Activated T-helper 9 cell treated with anti-CD3 and anti-CD28 coated beads, Interleukin-2, amount 50 U/mL, for 16 hours (primary cell): ENCODE measurements around the gene C20orf204.

Experiments
- DNase-seq: peaks from one replicate; pipeline ENCODE4 v3.0.0-alpha.2; 2020; ENCODE audit warnings: low read depth

Gene C20orf204

DNA sequence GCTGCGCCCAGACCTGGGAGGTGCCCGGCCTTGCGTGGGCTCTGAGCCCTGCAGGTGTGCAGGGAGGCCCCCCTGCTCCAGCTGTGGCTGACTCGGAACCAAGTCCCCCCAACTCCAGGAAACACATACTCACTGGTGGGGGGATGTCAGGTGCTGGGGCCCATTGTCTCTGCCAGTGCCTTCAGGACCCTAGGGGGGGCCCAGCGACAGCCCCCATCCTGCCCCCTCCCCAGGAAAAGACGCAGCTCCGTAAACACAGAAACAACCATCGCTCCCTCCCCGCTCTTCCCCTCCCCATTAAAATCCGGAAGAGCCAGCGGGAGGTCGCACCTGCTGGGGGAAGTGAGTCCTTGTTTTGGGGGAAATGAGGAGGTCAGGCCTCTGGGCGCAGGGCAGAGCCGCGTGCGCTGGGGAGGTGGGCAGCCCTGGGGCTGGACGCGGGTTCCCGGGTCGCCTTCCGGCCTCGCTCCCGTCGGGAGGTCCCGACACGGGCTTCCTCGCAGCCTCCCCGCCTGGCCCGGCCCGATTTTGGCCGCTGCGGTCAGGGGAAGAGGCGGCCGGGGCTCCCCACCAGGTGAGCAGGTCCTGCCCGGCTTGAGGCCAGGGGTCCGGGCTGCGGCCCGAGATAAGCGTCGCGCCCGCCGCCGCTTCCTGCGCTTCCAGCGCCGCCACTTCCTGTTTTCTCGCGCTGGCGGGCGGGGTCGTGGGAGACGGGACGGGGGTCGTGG lies 6.2 kb downstream of the C20orf204 start:
- no peak for DNase-seq

DNA sequence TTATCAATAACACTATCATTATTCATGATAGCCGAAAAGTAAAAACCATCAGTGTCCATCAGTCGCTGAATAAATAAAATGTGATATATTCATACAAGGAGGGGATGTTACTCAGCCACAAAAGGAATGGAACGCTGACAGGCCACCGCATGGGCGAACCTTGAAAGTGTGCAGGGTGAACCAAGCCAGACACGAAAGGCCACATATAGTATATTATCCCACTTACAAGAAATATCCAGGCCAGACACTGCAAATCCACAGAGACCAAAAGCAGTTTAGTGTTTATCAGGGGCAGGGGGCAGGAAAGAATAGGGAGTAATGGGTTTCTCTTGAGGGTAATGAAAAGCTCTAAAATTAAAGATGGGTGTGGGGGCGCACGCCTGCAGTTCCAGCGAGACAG lies 7.8 kb downstream of the C20orf204 start:
- no peak for DNase-seq

DNA sequence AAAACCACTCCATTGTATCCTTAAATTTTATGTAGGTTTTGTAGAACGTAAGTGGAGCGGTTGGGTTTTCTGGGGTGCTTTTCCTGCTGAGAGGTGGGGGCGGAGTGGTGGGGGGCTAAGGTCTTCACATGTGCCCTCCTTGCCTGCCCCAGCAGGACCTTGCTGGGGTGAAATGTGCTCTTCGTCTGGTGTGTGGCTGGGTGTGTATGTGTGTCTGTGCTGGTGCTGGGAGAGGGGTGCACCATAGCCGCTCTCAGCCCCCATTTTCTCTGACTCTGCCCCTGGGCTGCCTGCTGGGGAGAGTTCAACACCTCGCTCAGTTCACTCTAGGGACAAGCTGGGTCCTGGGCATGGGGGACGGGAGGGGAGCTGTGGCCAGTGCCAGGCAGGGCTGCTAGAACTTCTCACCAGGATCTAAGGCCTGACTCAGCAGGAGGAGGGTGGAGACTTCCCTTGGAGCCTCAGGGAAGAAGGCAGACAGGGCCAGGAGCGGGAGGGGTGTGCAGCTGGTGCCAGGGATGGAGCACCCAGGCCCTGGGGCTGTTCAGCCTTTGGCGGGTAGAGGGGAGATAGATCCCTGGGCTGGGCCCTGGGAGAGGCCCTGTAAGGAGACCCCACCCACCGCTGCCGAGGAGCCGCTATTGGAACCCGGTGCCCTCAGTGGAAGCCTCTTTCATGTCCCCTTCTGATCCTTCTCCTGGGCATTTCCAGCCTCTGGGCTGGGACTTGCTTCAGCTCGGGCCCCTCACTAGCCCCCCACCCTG lies 8.7 kb downstream of the C20orf204 start:
- DNase-seq, result no peak

DNA sequence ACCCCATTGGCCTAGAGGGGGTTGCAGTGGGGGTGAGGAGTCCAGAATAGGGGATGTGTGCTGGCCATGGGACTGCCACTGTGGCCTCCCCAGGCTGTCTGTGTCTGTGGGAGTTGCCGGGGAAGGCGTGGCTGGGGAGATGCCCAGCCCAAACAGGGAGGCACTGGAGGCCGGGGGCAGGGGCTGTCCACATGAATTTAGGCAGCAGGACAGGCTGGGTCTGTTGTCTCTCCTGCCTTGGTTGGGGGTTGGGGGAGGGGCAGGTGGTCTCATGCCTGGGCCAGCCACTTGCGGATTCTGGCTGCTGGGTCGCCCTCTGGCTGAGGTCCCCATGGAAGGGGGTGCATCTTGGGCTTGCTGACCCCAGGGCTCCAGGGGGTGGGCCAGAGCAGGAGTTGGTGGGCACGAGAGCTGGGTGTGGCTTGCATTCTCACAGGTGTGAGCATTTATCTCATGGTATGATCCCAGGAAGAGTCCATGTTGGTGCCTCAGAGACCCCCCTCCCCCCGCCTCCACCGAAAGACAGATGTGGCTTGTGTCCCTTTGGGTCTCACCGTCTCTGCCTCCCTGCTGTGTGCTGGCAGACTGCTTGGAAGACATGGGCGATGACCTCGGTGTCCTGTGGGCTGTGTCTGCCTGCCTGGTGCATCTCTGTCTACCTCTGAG lies 9.5 kb downstream of the C20orf204 start:
- DNase-seq, result no peak

DNA sequence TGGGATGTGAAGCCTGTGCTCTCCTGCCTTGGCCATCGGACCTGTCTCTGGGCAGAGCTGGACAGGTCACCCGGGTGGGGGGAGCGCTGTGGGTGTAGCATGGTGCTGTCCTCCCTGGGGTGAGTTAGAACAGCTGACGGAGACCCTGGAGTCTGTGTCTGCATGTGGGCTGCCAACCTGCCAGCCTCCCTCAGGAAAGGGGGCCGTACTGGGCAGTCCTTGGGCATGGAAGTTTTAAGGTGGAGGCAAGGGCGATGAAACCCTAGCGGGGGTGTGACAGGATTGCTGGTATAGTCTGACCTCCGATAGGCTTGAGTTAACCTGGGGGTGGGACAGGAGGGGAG lies 11.0 kb downstream of the C20orf204 start:
- no peak for DNase-seq

DNA sequence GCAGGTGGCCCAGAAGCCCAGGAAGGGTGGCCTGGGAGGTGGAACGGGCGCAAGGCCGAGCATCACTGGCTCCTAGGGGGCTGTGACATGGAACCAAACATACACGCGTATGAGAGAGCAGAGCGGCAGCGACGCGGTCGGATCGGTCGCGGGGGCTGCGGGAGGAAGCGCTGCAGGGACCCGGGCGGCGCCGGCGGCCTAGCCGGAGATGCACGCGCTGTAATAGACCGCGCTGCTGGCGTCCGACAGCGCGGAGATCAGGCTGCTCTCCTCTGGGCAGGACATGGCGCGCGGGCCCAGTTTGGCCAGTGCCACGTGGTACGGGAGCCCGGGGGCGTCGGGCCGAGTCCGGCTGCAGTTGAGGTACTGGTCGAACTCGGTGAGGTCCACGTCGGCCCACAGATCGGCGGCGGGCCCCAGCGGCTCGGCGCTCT lies 12.0 kb downstream of the C20orf204 start:
- no peak for DNase-seq

DNA sequence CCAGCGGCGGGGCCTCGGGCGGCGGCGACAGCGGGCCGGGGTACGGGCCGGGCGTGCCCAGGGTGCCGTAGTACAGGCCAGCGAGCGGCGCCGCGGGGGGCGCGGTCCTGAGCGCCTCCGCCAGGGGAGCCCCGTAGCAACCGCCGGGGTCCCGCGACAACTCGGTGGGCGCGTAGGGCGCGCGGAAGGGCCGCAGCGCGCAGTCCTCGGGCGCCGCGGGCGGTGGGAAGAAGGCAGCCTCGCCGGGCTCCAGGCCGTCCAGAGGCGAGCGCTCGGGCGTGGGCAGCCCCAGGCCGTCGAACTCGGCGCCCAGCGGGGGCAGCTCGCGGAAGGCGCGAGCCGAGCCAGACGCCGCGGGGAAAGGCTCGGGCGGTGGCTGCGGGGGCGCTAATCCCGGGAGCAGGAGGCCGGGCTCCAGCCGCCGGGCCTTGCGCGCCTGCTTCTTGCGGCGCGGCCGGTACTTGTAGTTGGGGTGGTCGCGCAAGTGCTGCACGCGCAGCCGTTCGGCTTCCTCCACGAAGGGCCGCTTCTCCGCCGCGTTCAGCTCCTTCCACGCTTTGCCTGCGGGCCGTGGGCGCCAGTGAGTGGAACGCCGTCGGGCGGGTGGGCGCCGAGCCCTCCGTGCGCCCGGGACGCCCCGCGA lies 12.5 kb downstream of the C20orf204 start:
- DNase-seq, result no peak

DNA sequence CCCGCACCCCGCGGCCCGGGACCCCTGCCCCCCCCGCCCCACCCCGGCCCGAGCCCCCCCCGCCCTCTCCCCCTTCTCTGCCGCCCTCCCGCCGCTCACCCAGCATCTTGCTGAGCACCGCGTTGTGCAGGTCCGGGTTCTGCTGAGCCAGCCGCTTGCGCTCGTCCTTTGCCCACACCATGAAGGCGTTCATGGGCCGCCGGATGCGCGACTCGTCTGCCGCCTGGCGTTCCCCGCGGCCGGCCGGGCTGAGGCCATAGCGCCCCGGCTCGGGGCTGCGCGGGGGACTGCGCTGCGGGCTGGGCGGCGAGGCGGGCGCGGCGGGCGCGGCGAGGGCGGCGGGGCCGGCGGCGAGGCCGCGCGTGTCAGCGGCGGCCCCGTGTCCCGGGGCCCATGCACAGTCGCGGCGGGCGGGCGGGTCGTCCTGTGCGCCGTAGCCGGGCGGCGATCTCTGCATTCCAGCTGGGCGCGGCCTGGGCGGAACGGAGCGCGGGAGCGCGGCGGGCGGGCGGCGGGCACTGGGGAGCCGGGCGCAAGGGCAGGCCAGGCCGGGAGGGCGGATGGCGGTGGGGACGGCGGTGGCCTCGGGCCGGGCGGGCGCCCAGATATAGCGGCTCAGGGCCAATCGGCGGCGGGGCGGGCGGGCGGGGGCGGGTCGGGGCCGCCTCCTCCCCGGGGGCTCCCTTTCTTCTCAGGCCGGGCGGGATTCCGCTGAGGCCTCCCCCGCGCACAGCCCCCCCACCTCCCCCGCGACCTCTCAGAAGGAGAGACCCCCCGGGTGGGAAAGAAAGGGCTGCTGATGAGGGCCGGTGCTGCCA lies 13.3 kb downstream of the C20orf204 start, which contains the start of gene SOX18:
SOX18 (minus strand) TSS at position 580 of the 818 bp plus-strand sequence; CDS start at position 457, 123 bp downstream.
- DNase-seq, result no peak

DNA sequence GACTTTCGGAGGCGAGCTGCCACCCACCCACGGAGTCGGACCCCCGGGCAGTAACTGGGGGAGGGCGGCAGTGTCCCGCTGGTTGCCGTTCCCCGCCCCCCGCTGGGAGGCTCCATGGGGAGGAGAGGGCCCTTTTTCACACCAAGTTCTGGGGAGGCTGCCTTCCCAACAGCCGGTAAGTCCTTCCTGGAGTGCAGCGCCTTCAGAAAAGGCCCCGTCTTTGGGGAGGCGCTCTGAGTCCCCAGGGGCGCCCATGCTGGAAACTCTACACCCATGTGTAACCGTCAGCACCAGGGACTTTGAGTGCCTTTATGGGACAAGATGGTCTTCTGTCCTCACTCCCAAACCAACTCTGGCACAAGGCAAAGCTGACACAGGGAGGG lies 13.9 kb downstream of the C20orf204 start:
- DNase-seq, result no peak

DNA sequence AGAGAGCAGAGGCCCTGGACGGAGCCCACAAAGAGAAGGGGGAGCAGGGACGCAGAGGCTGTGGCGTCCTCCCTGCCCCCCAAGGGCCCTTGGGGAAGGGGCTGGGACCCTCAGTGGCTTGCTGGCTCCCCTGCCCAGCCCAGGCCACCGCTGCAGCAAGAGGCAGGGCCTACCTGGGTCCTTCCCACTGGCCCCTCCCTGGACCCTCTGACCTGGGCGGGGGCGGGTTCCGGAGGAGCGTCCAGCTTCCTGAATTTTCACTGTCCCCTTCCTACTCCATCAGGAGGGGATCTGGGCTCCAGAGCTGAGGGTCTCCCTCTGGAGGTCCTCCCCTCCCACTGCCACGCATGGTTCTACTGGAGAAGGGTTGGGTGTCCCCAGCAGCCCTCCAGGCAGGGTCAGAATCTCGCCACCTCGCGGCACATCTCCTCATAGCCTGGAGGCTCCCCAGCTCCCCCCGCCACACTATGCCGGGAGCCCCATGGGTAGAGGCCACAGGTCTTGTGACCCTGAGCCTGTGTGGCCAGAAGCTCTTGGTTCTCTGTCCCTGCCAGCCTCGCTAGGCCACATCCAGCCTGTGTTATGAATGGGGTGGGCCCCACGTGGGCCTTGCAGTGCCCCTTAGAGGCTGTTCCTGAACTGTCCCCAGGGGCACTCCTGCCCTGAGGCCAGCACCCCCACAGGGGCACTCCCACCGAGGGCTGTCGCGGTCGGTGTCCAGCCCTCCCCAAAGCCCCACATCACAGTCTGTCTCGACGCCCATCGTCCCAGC lies 14.5 kb downstream of the C20orf204 start:
- no peak for DNase-seq

DNA sequence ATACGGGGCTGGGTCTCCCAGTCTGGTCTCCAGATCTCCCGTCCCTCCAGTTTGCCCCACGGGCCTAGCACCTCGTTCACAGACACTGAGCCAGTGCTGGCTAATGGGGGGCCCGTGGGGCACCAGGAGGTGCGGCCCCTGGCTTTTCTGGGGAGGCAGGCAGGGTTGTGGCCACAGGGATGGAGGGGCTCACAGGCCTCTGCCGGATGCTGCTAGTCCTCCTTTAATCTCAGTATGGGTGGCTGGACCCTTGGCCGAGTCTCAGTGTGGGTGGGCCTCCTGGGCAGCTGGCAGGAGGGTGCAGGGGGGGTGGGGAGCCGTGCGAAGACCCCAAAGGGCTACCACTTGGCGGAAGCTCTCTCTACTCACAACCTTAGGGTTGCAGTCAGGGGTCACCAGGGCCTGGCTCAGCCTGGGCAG lies 15.1 kb downstream of the C20orf204 start:
- DNase-seq, result no peak

DNA sequence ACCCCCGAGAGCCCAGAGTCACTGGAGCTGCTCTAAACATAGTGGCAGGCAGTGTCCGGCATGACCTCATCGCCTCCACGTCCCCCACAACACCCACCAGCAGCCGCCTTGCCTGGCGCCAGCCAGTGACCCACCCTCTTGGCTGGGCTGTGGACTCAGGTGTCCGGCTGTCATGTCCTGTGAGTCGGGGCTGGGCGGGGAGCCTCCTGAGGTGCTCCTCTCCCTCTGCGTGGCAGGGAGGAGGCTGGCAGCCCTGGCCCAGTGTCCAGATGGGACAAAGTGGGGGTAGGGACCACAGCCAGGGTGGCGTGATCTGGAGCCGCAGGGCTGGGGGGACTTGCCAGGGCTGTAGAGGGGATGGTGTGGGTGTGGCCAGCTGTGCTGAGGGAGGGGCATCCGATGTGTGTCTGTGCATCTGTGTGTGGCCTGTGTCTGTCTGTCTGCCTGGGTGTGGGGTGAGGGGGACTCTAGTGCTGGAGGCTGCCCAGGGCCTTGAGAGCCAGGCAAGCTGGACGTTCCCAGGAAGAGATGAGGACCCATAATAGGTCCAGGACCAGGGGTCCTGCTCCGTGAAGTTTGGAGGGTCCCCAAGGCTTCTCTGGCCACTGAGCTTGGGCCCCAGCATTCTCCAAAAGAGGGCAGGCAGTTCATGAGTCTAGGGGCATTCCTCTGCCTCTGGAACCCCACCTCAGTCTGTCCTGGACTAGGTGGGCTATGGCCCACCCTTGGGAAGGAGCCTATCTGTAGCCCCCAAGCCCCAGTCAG lies 15.8 kb downstream of the C20orf204 start:
- DNase-seq, result no peak

DNA sequence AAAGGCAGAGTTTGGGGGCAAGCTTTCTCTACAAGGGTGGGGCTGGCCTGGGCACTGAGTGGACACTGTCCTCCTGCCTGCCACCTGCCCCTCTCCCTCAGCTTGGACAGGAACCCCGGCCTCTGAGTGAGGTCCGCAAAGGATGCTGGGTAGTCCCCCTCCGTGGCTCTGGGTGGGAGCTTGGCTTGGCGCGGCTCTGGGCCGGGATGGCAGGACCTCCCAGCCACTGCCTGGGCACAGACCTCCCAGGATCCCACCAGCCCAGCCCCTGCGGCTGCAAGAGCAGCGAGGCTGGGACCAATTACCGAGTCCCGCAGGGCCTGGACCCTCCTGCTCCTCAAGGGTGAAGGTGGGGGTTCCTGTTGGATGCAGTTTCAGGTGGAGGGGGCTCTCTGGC lies 16.3 kb downstream of the C20orf204 start:
- no peak for DNase-seq

DNA sequence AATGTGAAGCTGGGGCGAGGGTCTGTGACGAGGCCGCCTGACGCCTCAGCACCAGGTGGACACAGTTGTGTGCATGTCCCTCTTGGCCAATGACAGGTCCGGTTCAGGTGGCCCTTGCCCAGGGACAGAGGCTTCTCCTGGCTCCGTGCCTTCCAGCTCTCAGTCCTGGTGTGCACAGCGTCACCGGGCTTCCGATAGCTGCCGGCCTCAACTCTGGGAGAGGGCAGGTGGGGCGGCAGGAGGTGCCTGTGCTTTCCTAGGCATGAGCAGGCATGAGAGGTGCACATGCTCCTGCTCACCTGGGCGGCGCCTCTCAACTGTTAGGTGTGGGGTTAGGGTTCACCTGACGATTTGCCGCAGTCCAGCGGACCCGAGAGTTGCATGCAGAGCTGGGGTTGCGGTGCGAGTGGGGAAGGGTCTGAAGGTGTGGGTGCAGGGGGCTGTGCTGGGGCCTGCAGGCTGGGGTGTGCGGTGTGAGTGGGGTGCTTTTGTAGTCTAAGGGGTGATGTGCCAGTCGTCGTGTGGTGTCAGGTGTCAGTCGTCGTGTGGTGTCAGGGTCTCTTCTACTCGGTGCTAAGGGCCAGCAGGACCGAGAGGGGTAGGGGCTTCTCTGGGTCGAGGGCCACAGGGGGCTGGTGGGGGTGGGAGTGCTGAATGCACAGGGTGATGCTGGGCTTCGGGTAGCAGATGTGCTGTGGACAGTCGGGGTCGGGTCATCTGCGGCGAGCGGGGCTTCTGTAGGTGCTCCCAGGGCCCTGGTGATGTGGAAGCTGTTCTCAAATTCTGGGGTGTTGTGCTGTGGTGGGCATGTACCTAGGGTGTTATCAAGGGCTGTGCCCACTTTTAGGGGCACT lies 17.2 kb downstream of the C20orf204 start:
- no peak for DNase-seq

DNA sequence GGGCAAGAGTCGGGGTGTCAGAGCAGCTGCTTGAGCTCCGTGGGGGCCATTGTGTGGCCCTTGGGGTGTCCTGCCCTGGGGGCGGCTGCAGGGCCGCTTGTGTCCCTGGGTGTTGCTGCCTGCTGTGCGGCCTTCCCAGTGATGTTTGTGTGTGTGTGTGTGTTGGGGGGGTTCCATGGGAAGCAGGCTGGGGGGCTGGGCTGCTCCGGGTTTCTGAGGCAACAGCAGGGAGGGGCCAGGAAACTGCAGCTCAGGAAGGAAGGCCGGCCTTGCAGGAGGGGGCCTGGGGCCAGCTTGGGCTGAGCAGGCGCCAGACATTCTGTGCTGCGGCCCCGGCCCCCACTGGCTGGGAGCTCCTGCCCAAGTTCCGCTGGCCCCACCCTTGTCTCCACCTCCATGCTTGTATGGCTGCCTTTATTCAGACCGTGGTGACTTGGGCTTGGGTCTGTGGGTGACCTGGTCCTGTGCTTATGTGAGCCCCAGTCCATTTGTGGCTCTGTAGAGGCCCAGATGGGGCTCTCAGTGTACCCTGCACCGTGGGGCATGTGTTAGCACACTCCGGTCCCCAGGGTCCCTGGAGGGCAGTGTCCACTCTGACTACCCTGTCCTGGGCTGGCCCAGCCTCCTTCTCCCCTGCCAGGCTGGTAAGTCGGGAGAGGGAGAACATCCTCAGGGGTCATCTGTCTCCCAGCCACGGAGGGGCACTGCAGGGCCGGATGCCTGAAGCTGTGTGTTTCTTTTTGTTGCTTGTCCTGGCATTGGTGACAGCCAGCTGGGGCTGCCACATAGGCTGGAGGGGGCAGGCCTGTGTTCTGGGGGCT lies 18.1 kb downstream of the C20orf204 start:
- no peak for DNase-seq

DNA sequence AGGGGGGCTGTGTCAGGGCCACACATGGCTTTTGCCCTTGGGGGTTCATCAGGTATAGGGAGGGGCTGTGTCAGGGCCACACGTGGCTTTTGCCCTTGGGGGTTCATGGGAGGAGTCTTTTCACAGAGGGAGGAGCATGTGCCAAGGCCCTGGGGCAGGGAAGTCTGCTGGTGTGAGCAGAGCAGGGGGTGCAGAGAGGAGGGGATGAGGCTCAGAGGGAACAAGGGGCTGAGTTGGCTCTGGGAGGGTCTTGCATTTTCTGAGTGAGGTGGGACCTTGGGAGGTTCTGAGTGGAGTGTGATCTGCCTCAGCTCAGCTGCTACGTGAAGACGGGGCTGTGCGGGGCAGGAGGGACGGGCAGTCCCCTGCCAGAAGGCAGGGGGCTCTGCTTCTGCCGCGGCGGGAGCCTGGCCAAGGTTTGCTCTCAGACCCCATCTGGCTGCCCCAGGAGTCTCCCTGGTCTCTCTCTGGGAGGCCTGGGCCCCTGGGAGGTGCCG lies 19.5 kb downstream of the C20orf204 start:
- no peak for DNase-seq

DNA sequence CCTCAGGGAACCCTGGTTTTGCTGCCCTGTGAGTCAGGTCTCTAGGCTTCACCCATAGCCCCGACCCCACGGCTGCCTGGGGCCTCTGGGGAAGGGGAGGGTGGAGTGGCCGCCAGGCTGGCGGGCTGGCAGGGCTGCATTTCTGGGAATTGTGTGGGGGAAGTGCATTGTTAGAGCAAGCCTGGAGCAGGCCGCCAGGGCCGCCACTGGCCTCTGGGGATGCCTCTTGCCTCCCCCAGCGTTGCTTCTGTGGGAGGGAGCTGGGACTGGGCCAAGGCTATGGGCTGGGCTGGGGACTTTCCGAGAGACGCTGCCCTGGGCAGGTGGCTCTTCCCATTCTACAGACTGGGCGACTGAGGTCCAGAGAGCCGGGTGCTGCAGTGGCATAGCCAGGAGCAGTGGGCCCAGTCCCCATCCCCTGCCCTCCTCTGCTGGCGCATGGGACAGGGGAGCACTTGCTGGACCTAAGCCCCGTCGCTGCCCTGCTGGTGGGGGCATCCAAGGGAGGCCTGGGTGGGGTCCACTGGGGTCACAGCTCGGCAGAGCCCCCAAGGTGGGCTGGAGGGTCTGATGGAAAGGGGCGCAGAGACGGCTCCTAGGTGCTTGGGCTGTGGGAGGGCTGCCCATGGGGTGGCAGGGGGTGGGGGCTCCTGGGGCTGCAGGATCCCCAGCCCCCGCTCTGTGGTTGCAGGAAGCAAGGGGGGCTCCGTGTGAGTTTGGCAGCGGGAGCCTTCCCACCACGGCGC lies 20.1 kb downstream of the C20orf204 start:
- DNase-seq, result no peak

DNA sequence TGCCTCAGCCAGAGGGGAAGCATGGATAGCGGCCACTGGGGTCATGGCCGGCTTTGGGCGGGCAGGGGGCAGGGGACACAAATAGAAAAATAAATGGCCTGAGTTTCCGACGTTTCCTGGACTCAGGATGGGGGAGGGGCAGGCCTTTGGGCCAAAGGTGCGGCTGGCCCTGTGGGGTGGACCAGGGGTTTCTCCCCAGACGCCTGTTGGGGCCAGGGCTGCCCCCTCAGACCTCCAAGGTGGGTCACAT lies 20.6 kb downstream of the C20orf204 start:
- no peak for DNase-seq
